Mesenchymal stem cell (in vitro differentiated cells and primary cell): ENCODE results near the gene MYH9.

Experiments used
- DNase-seq: peaks from one replicate; pipeline ENCODE4 v3.0.0-alpha.2; 2013
- H2AFZ ChIP-seq: one replicate; pipeline ENCODE4 v1.6.1; 2013; ENCODE audit warnings: low read depth, mild to moderate bottlenecking, control low read depth, inconsistent platforms, low read length, moderate library complexity
- H2AK5ac ChIP-seq: 2 replicates; pipeline ENCODE4 v1.6.1; 2013; ENCODE audit warnings: low read length, moderate library complexity, mild to moderate bottlenecking, inconsistent platforms; ENCODE audit not compliant: severe bottlenecking
- H2BK120ac ChIP-seq: one replicate; pipeline ENCODE4 v1.6.1; 2013; ENCODE audit warnings: low read depth, mild to moderate bottlenecking, inconsistent platforms, low read length, moderate library complexity
- H2BK12ac ChIP-seq, 2 experiments: one replicate each; pipeline ENCODE4 v1.6.1; 2013; ENCODE audit warnings: inconsistent platforms in 2 of 2, low read length in 2 of 2, mild to moderate bottlenecking in 2 of 2, moderate library complexity in 2 of 2, control low read depth in 1 of 2
- H2BK15ac ChIP-seq: one replicate; pipeline ENCODE4 v1.6.1; 2013; ENCODE audit warnings: mild to moderate bottlenecking, low read depth, inconsistent platforms; ENCODE audit not compliant: poor library complexity, severe bottlenecking
- H2BK5ac ChIP-seq: 2 replicates; pipeline ENCODE4 v1.6.1; 2013; ENCODE audit warnings: low read depth, mild to moderate bottlenecking, low read length, control low read depth, inconsistent platforms; ENCODE audit not compliant: poor library complexity, severe bottlenecking
- H3K14ac ChIP-seq, 2 experiments: one replicate each; pipeline ENCODE4 v1.6.1; 2013; ENCODE audit warnings: inconsistent platforms in 2 of 2, low read length in 2 of 2, control low read depth in 1 of 2, mild to moderate bottlenecking in 1 of 2, moderate library complexity in 1 of 2
- H3K18ac ChIP-seq, 2 experiments: one replicate each; pipeline ENCODE4 v1.6.1; 2013; ENCODE audit warnings: inconsistent platforms in 2 of 2, low read length in 2 of 2, control low read depth in 1 of 2, low read depth in 1 of 2, mild to moderate bottlenecking in 1 of 2
- H3K23ac ChIP-seq, 2 experiments: one replicate each; pipeline ENCODE4 v1.6.1; 2013; ENCODE audit warnings: inconsistent platforms in 2 of 2, low read length in 2 of 2, mild to moderate bottlenecking in 2 of 2, moderate library complexity in 2 of 2, control low read depth in 1 of 2
- H3K27ac ChIP-seq: 2 replicates; pipeline ENCODE4 v1.5.1; 2013; ENCODE audit warnings: mild to moderate bottlenecking, moderate library complexity, low read length, control low read depth, inconsistent platforms; ENCODE audit not compliant: poor library complexity, severe bottlenecking
- H3K27me3 ChIP-seq, 2 experiments: 2 replicates each; pipeline versions ENCODE4 v1.6.1 to v1.7.0; 2013; ENCODE audit warnings: low read length in 2 of 2, mild to moderate bottlenecking in 2 of 2, moderate library complexity in 2 of 2, control low read depth in 1 of 2, inconsistent platforms in 1 of 2; ENCODE audit not compliant: control insufficient read depth in 1 of 2, insufficient read depth in 1 of 2
- H3K36me3 ChIP-seq, 2 experiments: 2 replicates each; pipeline versions ENCODE4 v1.6.1 to v1.7.0; 2013; ENCODE audit warnings: low read length in 2 of 2, control low read depth in 1 of 2, inconsistent platforms in 1 of 2, low read depth in 1 of 2, mild to moderate bottlenecking in 1 of 2; ENCODE audit not compliant: insufficient read depth in 2 of 2, control insufficient read depth in 1 of 2
- H3K4ac ChIP-seq, 2 experiments: one replicate each; pipeline ENCODE4 v1.6.1; 2013; ENCODE audit warnings: inconsistent platforms in 2 of 2, low read length in 2 of 2, mild to moderate bottlenecking in 2 of 2, moderate library complexity in 2 of 2, control low read depth in 1 of 2, low read depth in 1 of 2
- H3K4me1 ChIP-seq: 2 replicates; pipeline ENCODE4 v1.6.1; 2013; ENCODE audit warnings: low read depth, low read length, control low read depth; ENCODE audit not compliant: control insufficient read depth, insufficient read depth
- H3K4me2 ChIP-seq: 2 replicates; pipeline ENCODE4 v1.6.1; 2013; ENCODE audit warnings: low read length, mild to moderate bottlenecking, inconsistent platforms; ENCODE audit not compliant: poor library complexity, severe bottlenecking
- H3K4me3 ChIP-seq, 2 experiments: 2 replicates each; pipeline versions ENCODE4 v1.5.1 to v1.7.0; 2013; ENCODE audit warnings: low read length in 2 of 2, mild to moderate bottlenecking in 2 of 2, control low read depth in 1 of 2, low read depth in 1 of 2; ENCODE audit not compliant: insufficient read depth in 1 of 2
- H3K79me1 ChIP-seq: replicated peaks from 2 replicates; pipeline ENCODE4 v1.6.1; 2013; ENCODE audit warnings: mild to moderate bottlenecking, control low read depth, low read length, inconsistent platforms; ENCODE audit not compliant: poor library complexity, severe bottlenecking
- H3K9ac ChIP-seq: 2 replicates; pipeline ENCODE4 v1.7.0; 2013; ENCODE audit warnings: mild to moderate bottlenecking, low read length, moderate library complexity
- H3K9me3 ChIP-seq: 2 replicates; pipeline ENCODE4 v1.7.0; 2013; ENCODE audit warnings: mild to moderate bottlenecking, low read length; ENCODE audit not compliant: control insufficient read depth
- H4K8ac ChIP-seq: one replicate; pipeline ENCODE4 v1.6.1; 2013; ENCODE audit warnings: inconsistent platforms, mild to moderate bottlenecking, low read length, moderate library complexity
- H4K91ac ChIP-seq: one replicate; pipeline ENCODE4 v1.6.1; 2013; ENCODE audit warnings: mild to moderate bottlenecking, low read length, inconsistent platforms
- WGBS: methylation state at CpG from one replicate; pipeline ENCODE4 v1.1.7; 2013; ENCODE audit warnings: mixed read lengths; 5-methylcytosine and 5-hydroxymethylcytosine counted together

The MYH9 gene

GRCh38 chr22:36385491-36386350 lies 2.0 kb downstream of the MYH9 start:
- H2AFZ ChIP-seq: no peak overlapping the region
- H3K79me1 ChIP-seq: no peaks in the 10 kb centered on the region
- peak overlapping the region in 1 of 2 experiments; percentile 99 for H3K4ac ChIP-seq
- peak overlapping the region; percentile 89 for H3K9ac ChIP-seq
- H3K18ac ChIP-seq: peak overlapping the region; percentile 82 to 98
- peak overlapping the region; percentile 97 for H3K27ac ChIP-seq
- H3K9me3 ChIP-seq: no peaks in the 10 kb centered on the region
- H3K4me1 ChIP-seq: peaks cover 9% of the 10 kb centered on the region
- H3K27me3 ChIP-seq: no peaks in the 10 kb centered on the region
- H3K36me3 ChIP-seq: peaks cover 14 to 28% of the 10 kb centered on the region in 2 experiments
- H2BK120ac ChIP-seq: peak overlapping the region; percentile 69
- no peak overlapping the region for H4K91ac ChIP-seq
- peak overlapping the region; percentile 78 for H3K4me2 ChIP-seq
- peak overlapping the region in 1 of 2 experiments; percentile 43 for H2BK12ac ChIP-seq
- peak overlapping the region in 1 of 2 experiments; percentile 91 for H3K14ac ChIP-seq
- peak overlapping the region; percentile 67 for H2AK5ac ChIP-seq
- H3K4me3 ChIP-seq: peak overlapping the region; percentile 74 to 93
- H3K23ac ChIP-seq: peak overlapping the region in 1 of 2 experiments; percentile 86
- no peak overlapping the region for H4K8ac ChIP-seq
- peak; percentile 70 for DNase-seq
- 7% methylated on average over 12 of the region's 12 CpGs for WGBS
- peak overlapping the region; percentile 93 for H2BK5ac ChIP-seq
- H2BK15ac ChIP-seq: peak overlapping the region; percentile 56

GRCh38 chr22:36384766-36385481 lies 2.8 kb downstream of the MYH9 start:
- no peak overlapping the region for H3K14ac ChIP-seq
- 29% methylated on average over 3 of the region's 7 CpGs for WGBS
- H4K8ac ChIP-seq: peak overlapping the region; percentile 49
- no peak overlapping the region for H2BK15ac ChIP-seq
- H3K36me3 ChIP-seq: peaks cover 14 to 31% of the 10 kb centered on the region in 2 experiments
- no peak overlapping the region for H2AFZ ChIP-seq
- peak overlapping the region; percentile 93 for H2BK5ac ChIP-seq
- peak overlapping the region; percentile 89 for H3K9ac ChIP-seq
- H3K9me3 ChIP-seq: no peaks in the 10 kb centered on the region
- peak overlapping the region; percentile 44 to 93 for H3K4me3 ChIP-seq
- peaks cover 14% of the 10 kb centered on the region for H3K4me1 ChIP-seq
- H2BK120ac ChIP-seq: no peak overlapping the region
- no peaks in the 10 kb centered on the region for H3K79me1 ChIP-seq
- no peak overlapping the region for H3K23ac ChIP-seq
- no peak overlapping the region for H2BK12ac ChIP-seq
- H4K91ac ChIP-seq: no peak overlapping the region
- no peaks in the 10 kb centered on the region for H3K27me3 ChIP-seq
- peak overlapping the region; percentile 84 for H2AK5ac ChIP-seq
- peak overlapping the region; percentile 78 for H3K4me2 ChIP-seq
- peak overlapping the region; percentile 97 for H3K27ac ChIP-seq
- H3K18ac ChIP-seq: peak overlapping the region; percentile 75 to 80
- peak; percentile 74 for DNase-seq
- H3K4ac ChIP-seq: no peak overlapping the region

GRCh38 chr22:36383110-36383581 lies 4.6 kb downstream of the MYH9 start:
- peaks cover 14 to 37% of the 10 kb centered on the region in 2 experiments for H3K36me3 ChIP-seq
- WGBS: 26% methylated on average over 3 of the region's 4 CpGs
- no peak overlapping the region for H3K14ac ChIP-seq
- H3K4me2 ChIP-seq: peak overlapping the region; percentile 62
- H3K4me3 ChIP-seq: peak overlapping the region in 1 of 2 experiments; percentile 4
- peak overlapping the region; percentile 47 for H3K9ac ChIP-seq
- no peak overlapping the region for H2BK120ac ChIP-seq
- no peak overlapping the region for H2BK5ac ChIP-seq
- H3K9me3 ChIP-seq: no peaks in the 10 kb centered on the region
- peak; percentile 87 for DNase-seq
- no peak overlapping the region for H2AFZ ChIP-seq
- no peak overlapping the region for H3K18ac ChIP-seq
- H4K8ac ChIP-seq: no peak overlapping the region
- H3K27me3 ChIP-seq: no peaks in the 10 kb centered on the region
- H3K4me1 ChIP-seq: peaks cover 20% of the 10 kb centered on the region
- no peak overlapping the region for H2AK5ac ChIP-seq
- H3K4ac ChIP-seq: no peak overlapping the region
- no peak overlapping the region for H2BK15ac ChIP-seq
- no peak overlapping the region for H4K91ac ChIP-seq
- H3K79me1 ChIP-seq: no peaks in the 10 kb centered on the region
- H3K27ac ChIP-seq: peak overlapping the region; percentile 82
- H2BK12ac ChIP-seq: peak overlapping the region in 1 of 2 experiments; percentile 74
- H3K23ac ChIP-seq: no peak overlapping the region
